HEK293T (cell line): ENCODE results near the gene PLEKHG4B.

Experiments
- ARNT ChIP-seq: fragments of 450-650 bp; IDR thresholded peaks from 2 replicates; pipeline ENCODE4 v1.6.1; 2017; ENCODE audit warnings: mild to moderate bottlenecking
- BHLHE40 ChIP-seq: fragments of 450-650 bp; IDR thresholded peaks from 2 replicates; pipeline ENCODE4 v1.6.1; 2016; ENCODE audit warnings: mild to moderate bottlenecking, moderate library complexity, borderline replicate concordance
- CTBP1 ChIP-seq: fragments of 450-650 bp; IDR thresholded peaks from 2 replicates; pipeline ENCODE4 v1.6.1; 2016; ENCODE audit warnings: borderline replicate concordance
- ELF4 ChIP-seq: fragments of 450-650 bp; IDR thresholded peaks from 2 replicates; pipeline ENCODE4 v1.6.1; 2017; ENCODE audit warnings: antibody characterized with exemption
- FOXK2 ChIP-seq: fragments of 450-650 bp; IDR thresholded peaks from 2 replicates; pipeline ENCODE4 v1.6.1; 2016; ENCODE audit warnings: mild to moderate bottlenecking
- LEF1 ChIP-seq: fragments of 450-650 bp; IDR thresholded peaks from 2 replicates; pipeline ENCODE4 v1.6.1; 2017; ENCODE audit warnings: mild to moderate bottlenecking, borderline replicate concordance
- NFRKB ChIP-seq: fragments of 450-650 bp; IDR thresholded peaks from 2 replicates; pipeline ENCODE4 v1.6.1; 2016; ENCODE audit warnings: mild to moderate bottlenecking, moderate library complexity
- TARDBP ChIP-seq: fragments of 450-650 bp; IDR thresholded peaks from 2 replicates; pipeline ENCODE4 v1.6.1; 2016
- ZNF384 ChIP-seq: fragments of 450-650 bp; IDR thresholded peaks from 2 replicates; pipeline ENCODE4 v1.6.1; 2016
- TF ChIP-seq, protein P1 (sequence below): fragments of 450-650 bp; IDR thresholded peaks from 2 replicates; pipeline ENCODE4 v1.6.1; 2016

DNA sequence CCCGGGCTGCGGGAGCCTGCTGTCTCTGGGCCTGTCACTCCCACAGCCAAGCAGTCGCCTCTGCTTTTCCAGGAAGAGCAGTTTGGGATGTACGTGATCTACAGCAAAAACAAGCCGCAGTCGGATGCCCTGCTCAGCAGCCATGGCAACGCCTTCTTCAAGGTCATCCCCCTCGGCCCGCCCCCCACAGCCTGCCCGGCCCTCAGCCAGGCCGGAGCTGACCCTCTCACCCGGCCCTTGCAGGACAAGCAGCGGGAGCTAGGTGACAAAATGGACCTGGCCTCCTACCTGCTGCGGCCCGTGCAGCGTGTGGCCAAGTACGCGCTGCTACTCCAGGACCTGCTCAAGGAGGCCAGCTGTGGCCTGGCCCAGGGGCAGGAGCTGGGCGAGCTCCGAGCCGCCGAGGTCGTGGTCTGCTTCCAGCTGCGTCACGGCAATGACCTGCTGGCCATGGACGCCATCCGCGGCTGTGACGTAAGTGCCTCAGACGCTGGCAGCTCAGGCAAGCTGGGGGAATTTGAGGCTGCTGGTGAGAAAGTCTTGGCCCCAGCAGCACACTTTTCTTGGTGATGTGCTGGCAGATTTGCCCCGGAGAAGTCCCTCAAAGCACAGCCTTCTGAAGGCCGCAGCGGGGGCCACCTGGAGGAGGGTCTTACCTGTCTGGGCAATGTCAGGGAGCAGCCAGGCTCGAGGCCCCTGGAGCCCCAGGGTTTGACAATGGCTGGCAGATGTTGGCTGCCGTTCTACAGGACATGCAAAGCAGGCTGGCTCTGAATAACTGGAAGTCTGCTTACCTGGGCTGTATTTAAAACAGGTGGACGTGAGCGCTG lies 79.2 kb downstream of the PLEKHG4B start:
- no peak for TF ChIP-seq ARNT
- no peak for TF ChIP-seq NFRKB
- no peak for TF ChIP-seq TARDBP
- no peak for TF ChIP-seq CTBP1
- TF ChIP-seq LEF1 = no peak
- no peak for TF ChIP-seq FOXK2
- TF ChIP-seq ZNF384 = no peak
- TF ChIP-seq BHLHE40 = no peak
- TF ChIP-seq, protein P1, sequence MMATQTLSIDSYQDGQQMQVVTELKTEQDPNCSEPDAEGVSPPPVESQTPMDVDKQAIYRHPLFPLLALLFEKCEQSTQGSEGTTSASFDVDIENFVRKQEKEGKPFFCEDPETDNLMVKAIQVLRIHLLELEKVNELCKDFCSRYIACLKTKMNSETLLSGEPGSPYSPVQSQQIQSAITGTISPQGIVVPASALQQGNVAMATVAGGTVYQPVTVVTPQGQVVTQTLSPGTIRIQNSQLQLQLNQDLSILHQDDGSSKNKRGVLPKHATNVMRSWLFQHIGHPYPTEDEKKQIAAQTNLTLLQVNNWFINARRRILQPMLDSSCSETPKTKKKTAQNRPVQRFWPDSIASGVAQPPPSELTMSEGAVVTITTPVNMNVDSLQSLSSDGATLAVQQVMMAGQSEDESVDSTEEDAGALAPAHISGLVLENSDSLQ = no peak
- TF ChIP-seq ELF4 = no peak
